Measurements from ENCODE around the gene C14orf180.

Gene C14orf180

DNA sequence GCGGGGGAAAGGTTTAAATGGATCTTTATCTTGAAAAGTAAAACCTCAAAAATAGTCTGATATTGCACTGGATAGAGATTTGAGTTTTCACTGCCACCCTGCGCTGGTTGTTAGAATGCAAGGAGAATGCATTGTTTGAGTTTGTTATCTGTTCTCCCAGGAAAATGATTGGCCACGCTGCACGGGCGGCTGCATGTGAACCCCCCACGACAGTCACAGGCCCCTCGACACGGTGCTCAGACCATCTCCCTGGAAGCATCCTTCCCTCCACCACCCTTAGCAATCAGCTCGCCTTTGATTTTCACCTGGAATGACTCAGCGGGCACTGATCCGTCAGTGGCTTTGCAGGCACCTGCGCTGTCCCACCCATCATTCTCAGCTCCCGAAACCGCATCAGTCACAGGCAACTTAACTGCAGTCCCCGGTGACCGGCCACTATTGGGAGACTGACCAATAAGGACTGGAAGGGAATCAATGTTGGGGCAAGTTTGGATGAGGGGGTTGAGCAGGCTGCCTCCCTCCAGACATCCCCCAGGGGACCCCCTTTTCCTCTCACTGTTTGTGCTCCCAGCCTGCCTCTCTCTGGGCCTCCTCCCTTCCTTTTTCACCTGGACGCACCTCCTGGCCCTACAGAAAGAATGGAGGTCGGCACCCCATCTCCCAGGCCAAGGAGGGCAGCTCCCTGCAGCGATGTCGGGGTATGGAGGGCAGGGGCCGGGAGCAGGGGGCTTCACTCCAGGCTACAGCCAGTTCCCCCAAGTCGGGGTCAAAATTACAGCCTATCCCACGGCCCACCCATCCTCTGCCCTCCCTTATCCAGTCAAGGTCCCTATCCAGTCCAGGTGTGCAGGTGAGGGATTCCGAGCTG, 28.5 kb upstream of the C14orf180 start:
- no peak for DNase-seq

DNA sequence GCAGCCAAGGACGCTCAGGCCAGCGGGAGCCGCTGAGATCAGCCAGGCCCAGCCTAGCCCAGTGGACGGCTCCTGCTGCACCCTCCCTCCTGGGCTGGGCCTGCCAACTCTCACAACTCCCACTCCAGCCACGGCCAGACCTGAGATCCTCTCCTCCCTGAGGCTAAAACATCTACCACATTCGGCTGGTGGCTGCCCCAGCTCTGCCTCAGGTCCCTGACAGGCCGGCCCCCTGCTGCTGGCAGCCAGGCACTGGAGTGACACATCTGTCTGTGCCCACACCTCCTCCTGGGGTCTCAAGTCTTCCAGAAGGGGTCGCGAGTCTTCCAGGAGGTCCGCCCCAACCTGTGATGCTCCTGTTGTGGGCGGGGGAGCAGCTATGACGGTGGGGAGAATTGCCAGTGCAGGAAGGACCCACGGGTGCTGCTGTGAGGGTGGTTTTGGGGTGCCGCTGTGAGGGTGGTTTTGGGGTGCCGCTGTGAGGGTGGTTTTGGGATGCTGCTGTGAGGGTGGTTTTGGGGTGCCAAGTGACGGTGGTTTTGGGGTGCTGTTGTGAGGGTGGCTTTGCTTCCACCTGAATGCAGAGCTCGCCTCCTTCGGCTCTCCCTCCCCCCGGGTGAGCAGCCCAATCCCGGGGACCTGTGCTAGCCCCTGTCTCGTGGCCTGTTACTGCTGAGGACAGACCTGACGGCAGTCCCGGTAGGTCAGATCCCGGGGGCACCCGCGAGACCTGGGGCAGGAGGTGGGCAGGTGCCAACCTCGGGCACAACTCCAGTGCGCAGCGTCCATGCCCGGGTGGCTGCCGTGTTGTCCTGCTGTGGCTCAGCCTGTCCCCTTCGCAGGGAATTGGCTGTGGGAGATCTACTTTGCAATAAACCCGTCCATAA, 27.5 kb upstream of the C14orf180 start:
- no peak for DNase-seq

DNA sequence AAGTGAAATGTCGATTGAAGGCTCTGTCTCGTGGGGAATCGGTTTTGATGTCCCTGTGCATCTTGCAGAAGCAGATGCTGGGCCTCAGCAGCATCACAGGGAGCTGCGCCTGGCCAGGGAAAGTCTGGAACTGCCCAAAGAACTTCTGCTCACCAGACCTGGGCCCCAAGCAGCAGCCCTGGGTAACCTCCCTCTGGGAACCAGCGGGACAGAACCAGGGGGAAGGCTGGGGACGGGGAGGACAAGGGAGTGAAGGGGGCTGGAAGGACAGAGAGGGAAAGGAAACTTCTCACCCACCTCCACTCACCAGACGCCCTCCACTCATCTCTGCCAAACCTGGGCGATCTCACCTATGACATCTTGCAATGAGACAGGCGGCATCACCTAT, 26.8 kb upstream of the C14orf180 start:
- no peak for DNase-seq

GRCh38 chr14:104553166-104554087, 26.1 kb upstream of the C14orf180 start:
- no peak for DNase-seq

- no peak for DNase-seq
Measured at GRCh38 chr14:104554088-104554607, 25.4 kb upstream of the C14orf180 start.

DNA sequence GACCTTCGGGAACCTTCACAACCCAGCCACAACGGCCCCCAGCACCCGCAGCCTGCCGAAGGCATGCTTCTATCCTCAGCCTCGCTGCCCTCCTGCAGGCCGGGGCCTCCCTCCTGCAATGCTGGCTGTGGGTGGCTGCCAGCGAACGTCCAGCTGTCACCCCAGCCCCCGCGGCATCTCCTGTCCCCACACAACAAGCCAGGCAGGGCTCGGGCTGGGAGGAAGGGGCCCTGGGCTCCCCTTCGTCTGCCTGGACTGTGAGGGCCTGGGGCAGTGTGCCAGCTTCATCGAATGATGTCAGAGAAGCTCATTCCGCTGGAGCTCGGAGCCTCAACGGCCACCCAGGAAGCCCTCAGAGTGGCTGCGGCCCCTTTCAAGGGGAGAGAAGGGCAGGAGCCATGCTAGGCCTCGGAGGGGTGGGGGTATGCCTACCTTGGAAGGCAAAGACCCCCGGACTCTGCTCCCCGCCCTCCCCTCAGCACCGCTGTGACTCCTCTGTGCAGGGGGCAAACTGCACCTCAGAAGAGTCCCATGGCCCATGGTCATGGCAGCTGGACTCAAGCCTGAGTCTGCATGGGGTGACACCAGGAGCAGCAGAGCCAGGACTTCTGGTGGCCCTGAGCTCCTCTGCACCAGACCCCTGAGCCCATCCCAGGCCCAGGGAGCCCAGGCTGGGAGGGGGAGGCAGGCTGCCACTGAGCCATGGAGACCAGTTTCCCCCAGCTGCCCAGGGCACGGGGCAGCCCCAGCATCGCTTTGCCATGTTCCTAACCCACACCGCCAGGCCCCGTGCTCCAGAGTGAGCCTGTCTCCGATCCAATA, 24.7 kb upstream of the C14orf180 start:
- no peak for DNase-seq

GRCh38 chr14:104555430-104556255, 23.9 kb upstream of the C14orf180 start:
- DNase-seq = no peak

GRCh38 chr14:104556256-104557021, 23.1 kb upstream of the C14orf180 start:
- DNase-seq = no peak

DNA sequence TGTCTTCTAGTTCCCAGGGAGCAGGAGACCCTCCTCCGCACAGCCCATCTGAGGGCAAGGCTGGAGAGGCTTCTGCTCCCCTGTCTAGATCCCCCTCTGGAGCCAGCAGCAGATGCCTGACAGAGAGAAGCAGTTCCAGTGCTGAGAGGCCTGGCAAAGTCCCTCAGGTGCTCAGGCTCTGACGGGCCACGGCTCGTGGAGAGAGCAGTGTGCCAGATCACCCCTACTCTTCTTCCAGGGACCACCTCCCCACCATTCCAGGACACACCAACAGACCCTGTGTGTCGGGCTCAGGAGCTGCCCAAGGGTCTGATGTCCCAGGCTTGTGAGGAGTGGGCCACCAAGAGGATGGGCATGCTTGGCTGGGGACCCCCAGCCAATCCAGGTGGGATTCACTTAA, 22.5 kb upstream of the C14orf180 start:
- DNase-seq = no peak

DNA sequence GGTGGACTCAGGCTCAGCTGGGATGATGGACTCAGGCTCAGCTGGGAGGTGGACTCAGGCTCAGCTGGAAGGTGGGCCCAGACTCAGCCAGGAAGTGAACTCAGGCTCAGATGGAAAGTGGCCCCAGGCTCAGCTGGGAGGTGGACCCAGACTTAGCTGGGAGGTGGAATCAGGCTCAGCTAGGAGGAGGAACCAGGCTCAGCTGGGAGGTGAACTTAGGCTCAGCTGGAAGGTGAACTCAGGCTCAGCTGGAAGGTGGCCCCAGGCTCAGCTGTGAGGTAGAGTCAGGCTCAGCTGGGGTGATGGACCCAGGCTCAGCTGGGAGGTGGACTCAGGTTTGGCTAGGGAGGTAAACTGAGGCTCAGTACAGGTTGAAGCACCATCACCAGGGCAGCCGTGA, 21.8 kb upstream of the C14orf180 start:
- DNase-seq = no peak

DNA sequence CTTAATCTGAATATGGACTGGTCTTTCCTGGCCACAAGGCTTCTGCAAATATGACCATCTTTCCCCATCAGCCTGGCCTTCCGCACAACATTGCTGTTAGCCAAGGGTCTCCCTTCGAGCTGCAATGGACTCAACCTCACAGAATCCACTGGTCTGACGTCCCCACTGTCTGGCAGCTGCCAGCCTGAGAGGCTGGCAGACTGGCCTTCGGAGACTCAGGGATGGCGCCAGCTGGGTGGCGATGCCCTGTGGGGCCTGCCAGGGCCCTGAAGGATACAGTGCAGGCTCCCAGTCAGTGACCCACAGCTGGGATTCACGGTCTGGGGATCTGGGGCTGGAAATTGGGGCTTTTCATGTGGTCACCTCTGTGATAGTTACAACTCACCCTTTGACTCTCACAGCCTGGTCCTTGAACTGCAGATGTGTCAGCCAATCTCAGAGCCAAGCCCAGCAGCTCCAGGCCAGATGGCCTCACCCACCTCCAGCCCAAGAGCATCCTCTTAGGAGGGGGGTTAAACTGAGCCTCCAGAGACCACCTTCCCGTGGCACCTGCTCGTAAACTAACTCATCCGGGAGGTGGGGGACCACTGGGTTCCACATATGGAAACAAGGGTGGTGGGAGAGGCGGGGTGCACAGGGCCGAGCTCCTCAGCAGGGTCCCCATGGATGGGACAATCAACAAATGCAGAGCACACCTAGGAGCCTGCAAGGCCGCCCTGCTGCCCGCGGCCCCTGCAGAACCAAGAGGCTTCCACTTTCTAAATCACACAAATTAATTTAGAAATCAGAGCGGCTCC, 21.1 kb upstream of the C14orf180 start:
- DNase-seq = no peak

- no peak for DNase-seq
Measured at GRCh38 chr14:104559028-104559803, 20.3 kb upstream of the C14orf180 start.

GRCh38 chr14:104559804-104560585, 19.6 kb upstream of the C14orf180 start:
- no peak for DNase-seq

DNA sequence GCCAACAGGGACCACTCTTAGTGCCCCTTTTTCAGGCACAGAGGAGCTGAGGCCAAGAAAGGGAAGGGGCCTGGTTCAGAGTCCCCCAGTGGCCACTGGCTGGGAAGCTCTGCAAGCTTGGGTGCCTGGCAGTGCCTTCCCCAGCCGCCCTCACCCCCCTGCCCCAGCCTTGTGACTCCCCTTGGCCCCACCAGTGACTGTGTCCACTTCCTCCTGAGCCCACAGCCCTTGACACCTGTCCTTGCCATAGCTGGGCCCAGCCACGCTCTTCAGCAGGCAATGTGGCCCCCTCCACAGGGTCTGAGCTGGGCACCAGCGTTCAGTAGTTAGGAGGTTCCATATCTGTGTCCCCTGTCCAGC, 19.0 kb upstream of the C14orf180 start:
- DNase-seq = no peak

- DNase-seq = no peak
Measured at GRCh38 chr14:104561124-104561557, 18.4 kb upstream of the C14orf180 start.

- no peak for DNase-seq
Measured at GRCh38 chr14:104561632-104562495, 17.7 kb upstream of the C14orf180 start.
